T-helper 17 cell (primary cell): ENCODE results near the gene EIF4E3. TPM values are rescaled to one million over a fixed set of nuclear protein-coding genes. Genes with fewer than 3 reads are reported as not detected.

ENCODE experiments used
- ATAC-seq: fragments of 150-1000 bp; cut with Tn5 transposase; 2 replicates; pipeline ENCODE4 v1.10.0; 2021; ENCODE audit warnings: mild to moderate bottlenecking, moderate library complexity
- DNase-seq, 3 donors: peaks; one replicate each; pipeline versions ENCODE4 v3.0.0 to v3.0.0-alpha.2; 2020 to 2021
- H3K9me3 ChIP-seq: one replicate; pipeline ENCODE4 v1.7.0; 2013; ENCODE audit warnings: low read length, mild to moderate bottlenecking; ENCODE audit not compliant: control insufficient read depth, poor library complexity, severe bottlenecking
- H3K27ac Mint-ChIP-seq: one replicate; pipeline ENCODE4 v1.8.0; 2022; ENCODE audit warnings: mild to moderate bottlenecking, moderate library complexity, mixed read lengths
- H3K27me3 Mint-ChIP-seq: one replicate; pipeline ENCODE4 v1.8.0; 2022; ENCODE audit warnings: mixed read lengths
- H3K36me3 Mint-ChIP-seq: one replicate; pipeline ENCODE4 v1.8.0; 2022; ENCODE audit warnings: low read depth, mixed read lengths
- H3K4me1 Mint-ChIP-seq: one replicate; pipeline ENCODE4 v1.8.0; 2022; ENCODE audit warnings: mild to moderate bottlenecking, mixed read lengths
- H3K4me3 Mint-ChIP-seq: one replicate; pipeline ENCODE4 v1.8.0; 2022; ENCODE audit warnings: mild to moderate bottlenecking, moderate library complexity, mixed read lengths
- total RNA-seq, 4 donors: library from RNA in 2 of 4; stranded (reverse) in 2 of 4; gene quantifications; one replicate each; pipeline ENCODE4 v1.2.3 and lab custom pipeline; 2022 to 2026

Gene EIF4E3
- total RNA-seq, 2 donors from 2014 or later = 41.4 to 63.7 TPM

DNA sequence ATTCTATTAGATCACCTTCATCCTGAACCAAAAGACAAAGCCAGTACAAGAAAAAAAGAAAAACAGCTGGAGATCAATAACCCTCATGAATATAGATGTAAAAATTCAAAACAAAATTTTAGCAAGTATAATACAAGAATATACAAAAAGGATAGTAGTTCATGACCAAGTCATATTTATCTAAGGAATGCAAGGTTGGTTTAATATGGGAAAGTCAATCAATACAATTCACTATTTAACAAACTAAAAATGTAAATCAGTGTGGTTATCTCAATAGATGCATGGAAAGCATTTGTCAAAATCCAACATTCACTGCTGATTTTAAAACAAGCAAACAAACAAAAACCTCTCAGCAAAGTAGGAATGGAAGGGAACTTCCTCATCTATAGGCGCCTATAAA lies 17.4 kb upstream of the EIF4E3 start:
- Mint-ChIP-seq H3K27ac (no peak overlapping the region), H3K4me3 (no peak overlapping the region), H3K36me3 (peaks cover 2% of the 10 kb centered on the region), H3K27me3 (no peaks in the 10 kb centered on the region), H3K4me1 (no peaks in the 10 kb centered on the region)
- peaks cover 5% of the 10 kb centered on the region for H3K9me3 ChIP-seq
- ATAC-seq (no peak), DNase-seq (no peak)

DNA sequence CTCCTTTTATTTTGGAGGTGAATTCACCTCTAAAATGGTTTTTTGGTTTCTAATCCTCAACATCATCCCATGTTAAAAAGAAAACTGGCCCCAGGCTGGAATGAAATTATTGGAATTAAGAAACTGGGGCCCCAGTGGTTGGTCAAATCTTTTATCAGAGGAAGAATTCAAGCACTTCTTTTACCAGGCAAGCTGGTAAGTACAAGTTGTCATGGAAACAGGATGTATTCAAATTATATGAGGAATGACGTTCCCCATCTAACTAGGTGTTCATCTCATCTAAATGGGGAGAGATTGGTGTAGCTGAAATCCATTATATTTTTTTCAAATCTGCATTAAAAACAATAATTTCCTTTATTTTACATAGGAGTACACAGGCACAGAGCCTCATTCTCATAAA lies 9.7 kb upstream of the EIF4E3 start:
- no peak overlapping the region for H3K27ac Mint-ChIP-seq
- H3K27me3 Mint-ChIP-seq = peaks cover 6% of the 10 kb centered on the region
- H3K4me3 Mint-ChIP-seq = no peak overlapping the region
- H3K9me3 ChIP-seq = no peaks in the 10 kb centered on the region
- H3K36me3 Mint-ChIP-seq = peaks cover 4% of the 10 kb centered on the region
- H3K4me1 Mint-ChIP-seq = peaks cover 14% of the 10 kb centered on the region
- ATAC-seq (no peak), DNase-seq (no peak)

DNA sequence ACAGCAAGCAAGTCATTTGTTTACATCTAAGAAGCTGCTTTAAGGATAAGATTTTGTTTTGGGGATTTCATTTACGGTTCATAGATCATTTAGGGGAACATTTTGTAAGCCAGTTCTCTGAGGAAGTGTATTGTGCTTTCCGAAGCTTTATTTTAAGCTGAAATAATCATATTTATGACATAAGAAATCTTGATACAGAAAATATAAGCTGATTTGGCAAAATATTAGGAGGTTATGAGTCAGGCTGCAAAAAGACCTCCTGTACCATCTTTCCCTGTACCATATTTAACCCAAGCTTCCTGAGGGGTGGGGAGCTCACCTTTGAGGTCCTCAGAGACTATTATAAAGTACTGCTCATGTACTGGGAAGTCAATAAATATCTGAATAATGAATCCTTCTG lies 8.1 kb upstream of the EIF4E3 start:
- Mint-ChIP-seq H3K4me3 (no peak overlapping the region), H3K36me3 (peaks cover 2% of the 10 kb centered on the region), H3K27me3 (peaks cover 6% of the 10 kb centered on the region), H3K4me1 (peaks cover 27% of the 10 kb centered on the region), H3K27ac (no peak overlapping the region)
- no peaks in the 10 kb centered on the region for H3K9me3 ChIP-seq
- DNase-seq (no peak), ATAC-seq (no peak)

GRCh38 chr3:71732637-71733036 lies 7.4 kb upstream of the EIF4E3 start:
- Mint-ChIP-seq H3K4me3 (no peak overlapping the region), H3K36me3 (peaks cover 2% of the 10 kb centered on the region), H3K27ac (no peak overlapping the region), H3K4me1 (peaks cover 30% of the 10 kb centered on the region), H3K27me3 (peaks cover 6% of the 10 kb centered on the region)
- H3K9me3 ChIP-seq = no peaks in the 10 kb centered on the region
- no peak for ATAC-seq
- DNase-seq = no peak

- Mint-ChIP-seq H3K27ac (peak overlapping the region; percentile 85), H3K27me3 (no peaks in the 10 kb centered on the region)
- no peak for DNase-seq
Measured at GRCh38 chr3:71728632-71729342, 3.6 kb upstream of the EIF4E3 start.

DNA sequence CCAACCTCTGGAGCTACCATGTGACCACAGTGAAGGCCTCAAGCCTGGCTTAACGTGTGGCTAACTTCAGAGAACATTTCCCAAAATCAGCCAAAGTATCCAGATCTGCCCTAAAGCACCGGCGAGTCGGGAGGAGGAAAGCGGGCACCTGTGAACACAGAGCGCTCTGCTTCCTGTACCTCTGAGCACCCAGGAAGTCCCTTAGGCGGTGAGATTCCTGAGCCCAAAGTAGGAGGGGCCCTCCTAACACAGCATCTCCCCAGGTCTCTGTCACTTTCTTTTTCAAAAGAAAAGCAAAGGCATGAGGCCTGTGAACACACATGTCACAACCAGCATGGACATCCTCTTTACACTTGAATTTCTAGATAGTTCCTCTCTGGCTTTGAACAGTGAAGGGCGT lies 944 bp upstream of the EIF4E3 start:
- DNase-seq (peak in 2 of 3 donors; percentile 34 to 45), ATAC-seq (peak; percentile 56)
- peaks cover 3% of the 10 kb centered on the region for H3K36me3 Mint-ChIP-seq
- no peaks in the 10 kb centered on the region for H3K27me3 Mint-ChIP-seq
- peaks cover 68% of the 10 kb centered on the region for H3K4me1 Mint-ChIP-seq
- no peaks in the 10 kb centered on the region for H3K9me3 ChIP-seq
- H3K4me3 Mint-ChIP-seq = peak overlapping the region; percentile 96
- peak overlapping the region; percentile 95 for H3K27ac Mint-ChIP-seq

More at GRCh38 chr3:71728632-71729342, 3.6 kb upstream of the EIF4E3 start:
- Mint-ChIP-seq H3K4me1 (peaks cover 52% of the 10 kb centered on the region), H3K36me3 (no peaks in the 10 kb centered on the region), H3K4me3 (peak overlapping the region; percentile 57)
- no peaks in the 10 kb centered on the region for H3K9me3 ChIP-seq
- no peak for ATAC-seq

- peak; percentile 26 for ATAC-seq
- H3K36me3 Mint-ChIP-seq = peaks cover 9% of the 10 kb centered on the region
- peak overlapping the region; percentile 93 for H3K4me3 Mint-ChIP-seq
Measured at GRCh38 chr3:71724584-71725270, 475 bp downstream of the EIF4E3 start.

DNA sequence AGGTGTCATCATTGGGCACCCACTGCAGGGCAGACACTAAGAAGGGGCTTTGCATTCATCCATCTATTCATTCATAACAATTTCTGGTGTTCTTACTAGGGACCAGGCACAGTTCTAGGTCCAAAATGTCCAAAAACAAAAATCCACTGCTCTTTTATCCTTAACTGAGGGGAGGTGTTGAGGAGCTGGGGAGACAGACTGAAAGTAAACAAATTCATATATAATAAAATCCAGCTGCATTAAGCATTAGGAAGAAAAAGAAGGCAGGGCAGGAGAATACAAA lies 1.1 kb downstream of the EIF4E3 start:
- Mint-ChIP-seq H3K4me1 (peaks cover 66% of the 10 kb centered on the region), H3K27me3 (no peaks in the 10 kb centered on the region), H3K27ac (peak overlapping the region; percentile 96), H3K36me3 (peaks cover 9% of the 10 kb centered on the region), H3K4me3 (peak overlapping the region; percentile 93)
- no peak for ATAC-seq
- no peak for DNase-seq
- H3K9me3 ChIP-seq = no peaks in the 10 kb centered on the region

More at GRCh38 chr3:71724584-71725270, 475 bp downstream of the EIF4E3 start:
- no peaks in the 10 kb centered on the region for H3K27me3 Mint-ChIP-seq
- peak; percentile 17 to 32 (median 23) for DNase-seq
- no peaks in the 10 kb centered on the region for H3K9me3 ChIP-seq
- peaks cover 66% of the 10 kb centered on the region for H3K4me1 Mint-ChIP-seq
- H3K27ac Mint-ChIP-seq = peak overlapping the region; percentile 96

- Mint-ChIP-seq H3K27ac (peak overlapping the region; percentile 96), H3K27me3 (no peaks in the 10 kb centered on the region), H3K4me1 (peaks cover 67% of the 10 kb centered on the region), H3K4me3 (peak overlapping the region; percentile 93), H3K36me3 (peaks cover 9% of the 10 kb centered on the region)
- no peaks in the 10 kb centered on the region for H3K9me3 ChIP-seq
- peak in 2 of 3 donors; percentile 25 to 26 for DNase-seq
- ATAC-seq = peak; percentile 50
Measured at GRCh38 chr3:71723452-71724170, 1.6 kb downstream of the EIF4E3 start.

DNA sequence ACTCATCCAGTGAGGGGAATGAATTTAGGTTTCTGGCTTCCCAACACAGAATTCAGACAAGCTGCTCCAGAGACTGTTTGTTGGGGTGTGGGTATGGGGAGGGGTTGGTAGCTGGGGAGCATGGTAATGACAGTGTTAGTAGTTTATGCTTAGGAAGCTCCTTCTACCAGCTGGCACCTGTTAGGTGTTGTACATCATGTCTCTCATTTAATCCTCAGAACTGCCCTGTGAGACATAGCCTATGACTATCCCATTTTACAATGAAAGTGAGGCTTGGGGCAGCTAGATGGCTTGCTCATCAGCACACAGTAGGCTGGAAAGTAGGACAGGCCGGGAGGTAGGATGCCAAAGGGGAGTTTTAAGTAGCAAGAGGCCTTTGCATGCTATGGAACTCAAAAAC lies 2.5 kb downstream of the EIF4E3 start:
- Mint-ChIP-seq H3K36me3 (peaks cover 9% of the 10 kb centered on the region), H3K4me3 (peak overlapping the region; percentile 78), H3K27ac (peak overlapping the region; percentile 96), H3K4me1 (peaks cover 72% of the 10 kb centered on the region), H3K27me3 (no peaks in the 10 kb centered on the region)
- ATAC-seq (no peak), DNase-seq (no peak)
- H3K9me3 ChIP-seq = no peaks in the 10 kb centered on the region

DNA sequence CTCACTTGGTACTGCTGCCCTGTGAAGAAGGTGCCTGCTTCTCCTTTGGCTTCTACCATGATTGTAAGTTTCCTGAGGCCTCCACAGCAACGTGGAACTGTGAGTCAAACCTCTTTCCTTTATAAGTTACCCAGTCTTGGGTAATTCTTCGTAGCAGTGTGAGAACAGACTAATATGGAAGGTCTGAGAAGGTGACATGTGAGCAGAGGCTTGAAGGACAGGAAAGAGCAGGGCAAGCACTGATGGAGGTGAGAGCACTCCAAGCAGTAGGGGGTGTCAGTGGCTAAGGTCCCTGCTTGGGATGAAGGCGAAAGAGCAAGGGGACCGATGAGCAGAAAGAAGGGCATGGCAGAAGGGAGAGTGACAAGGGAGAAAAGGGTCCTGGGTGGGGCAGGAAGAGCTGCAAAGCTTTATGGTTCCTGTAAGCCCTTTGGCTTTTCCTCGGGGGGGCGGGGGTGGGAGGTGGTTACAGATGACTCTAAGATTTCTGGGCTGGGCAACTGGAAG lies 3.5 kb downstream of the EIF4E3 start:
- H3K4me1 Mint-ChIP-seq = peaks cover 77% of the 10 kb centered on the region
- H3K27ac Mint-ChIP-seq = peak overlapping the region; percentile 96
- H3K9me3 ChIP-seq = no peaks in the 10 kb centered on the region
- peaks cover 9% of the 10 kb centered on the region for H3K36me3 Mint-ChIP-seq
- DNase-seq = no peak
- peak overlapping the region; percentile 89 for H3K4me3 Mint-ChIP-seq
- no peaks in the 10 kb centered on the region for H3K27me3 Mint-ChIP-seq
- ATAC-seq = peak; percentile 28

- peaks cover 74% of the 10 kb centered on the region for H3K4me1 Mint-ChIP-seq
- no peaks in the 10 kb centered on the region for H3K9me3 ChIP-seq
- DNase-seq = no peak
- peak overlapping the region; percentile 89 for H3K4me3 Mint-ChIP-seq
- ATAC-seq = no peak
- H3K36me3 Mint-ChIP-seq = peaks cover 9% of the 10 kb centered on the region
- peak overlapping the region; percentile 96 for H3K27ac Mint-ChIP-seq
- H3K27me3 Mint-ChIP-seq = no peaks in the 10 kb centered on the region
Measured at GRCh38 chr3:71721002-71721401, 4.2 kb downstream of the EIF4E3 start.

- Mint-ChIP-seq H3K4me3 (peak overlapping the region; percentile 75), H3K36me3 (peaks cover 9% of the 10 kb centered on the region)
Measured at GRCh38 chr3:71718072-71718471, 7.1 kb downstream of the EIF4E3 start.

More at GRCh38 chr3:71718072-71718471, 7.1 kb downstream of the EIF4E3 start:
- peaks cover 80% of the 10 kb centered on the region for H3K4me1 Mint-ChIP-seq
- ATAC-seq (peak; percentile 76), DNase-seq (peak in 2 of 3 donors; percentile 23 to 24)
- H3K27ac Mint-ChIP-seq = peak overlapping the region; percentile 89
- H3K9me3 ChIP-seq = no peaks in the 10 kb centered on the region
- H3K27me3 Mint-ChIP-seq = no peaks in the 10 kb centered on the region
